Ovary (tissue), 3 donors: ENCODE results near the gene LRTM1.

Source experiments
- POLR2A ChIP-seq: fragments of 450-650 bp; IDR thresholded peaks from one replicate; pipeline ENCODE4 v1.6.1; 2017; ENCODE audit warnings: antibody characterized with exemption, mild to moderate bottlenecking, moderate library complexity
- TF ChIP-seq, protein P1 (sequence below), 3 donors: fragments of 450-650 bp in 2 of 3; fragments of 200-600 bp in 1 of 3; IDR thresholded peaks; one replicate each; pipeline versions ENCODE4 v1.5.1 to v1.8.0; 2016 to 2022; ENCODE audit warnings: antibody characterized with exemption in 3 of 3, mild to moderate bottlenecking in 1 of 3
- donor health status: DM: no; HTN: no; CAD: no.

DNA sequence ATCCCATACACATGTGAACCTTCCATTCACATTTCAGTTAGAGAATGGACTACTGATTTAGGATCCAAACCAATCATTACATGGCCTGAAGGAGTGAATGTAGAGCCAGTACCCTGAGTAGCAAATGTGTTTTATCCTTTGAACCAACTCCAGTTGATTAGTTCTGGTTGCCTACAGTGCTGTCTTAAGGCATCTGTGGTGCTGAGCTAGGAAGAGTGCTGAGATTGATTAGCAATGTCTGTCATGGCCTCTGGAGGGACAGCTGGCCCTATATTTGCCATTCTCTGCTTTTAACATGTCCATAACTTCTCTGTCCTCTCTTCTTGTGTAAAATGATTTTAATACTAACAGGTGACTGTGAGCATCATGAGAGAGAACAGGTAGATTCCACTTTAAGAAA is 11.1 kb downstream of the LRTM1 start:
- no peak for TF ChIP-seq POLR2A
- TF ChIP-seq, protein P1, sequence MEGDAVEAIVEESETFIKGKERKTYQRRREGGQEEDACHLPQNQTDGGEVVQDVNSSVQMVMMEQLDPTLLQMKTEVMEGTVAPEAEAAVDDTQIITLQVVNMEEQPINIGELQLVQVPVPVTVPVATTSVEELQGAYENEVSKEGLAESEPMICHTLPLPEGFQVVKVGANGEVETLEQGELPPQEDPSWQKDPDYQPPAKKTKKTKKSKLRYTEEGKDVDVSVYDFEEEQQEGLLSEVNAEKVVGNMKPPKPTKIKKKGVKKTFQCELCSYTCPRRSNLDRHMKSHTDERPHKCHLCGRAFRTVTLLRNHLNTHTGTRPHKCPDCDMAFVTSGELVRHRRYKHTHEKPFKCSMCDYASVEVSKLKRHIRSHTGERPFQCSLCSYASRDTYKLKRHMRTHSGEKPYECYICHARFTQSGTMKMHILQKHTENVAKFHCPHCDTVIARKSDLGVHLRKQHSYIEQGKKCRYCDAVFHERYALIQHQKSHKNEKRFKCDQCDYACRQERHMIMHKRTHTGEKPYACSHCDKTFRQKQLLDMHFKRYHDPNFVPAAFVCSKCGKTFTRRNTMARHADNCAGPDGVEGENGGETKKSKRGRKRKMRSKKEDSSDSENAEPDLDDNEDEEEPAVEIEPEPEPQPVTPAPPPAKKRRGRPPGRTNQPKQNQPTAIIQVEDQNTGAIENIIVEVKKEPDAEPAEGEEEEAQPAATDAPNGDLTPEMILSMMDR (IDR thresholded peaks at IDR 0.05), result no peak
